Activated T-cell treated with anti-CD3 and anti-CD28 coated beads, Interleukin-2, amount 50 U/mL, for 72 hours (primary cell): ENCODE data around the gene RFPL3. TPM values are rescaled to one million over a fixed set of nuclear protein-coding genes. Genes with fewer than 3 reads are reported as not detected.
"Not testable (repeated sequence)": the region's sequence is repeated elsewhere in the genome, so short reads cannot be mapped to it uniquely, and the experiment has no call there.

Source experiments
- ATAC-seq, 2 donors: fragments of 150-1000 bp; cut with Tn5 transposase; replicated peaks in 1 of 2; 2 replicates each; pipeline ENCODE4 v1.10.0; 2021; ENCODE audit warnings: moderate library complexity in 2 of 2, mild to moderate bottlenecking in 1 of 2
- DNase-seq, 2 donors: peaks; one replicate each; pipeline ENCODE4 v3.0.0; 2021 to 2022; ENCODE audit warnings: mixed read lengths in 1 of 2
- H3K27ac Mint-ChIP-seq: one replicate; pipeline ENCODE4 v1.8.0; 2022; ENCODE audit warnings: mild to moderate bottlenecking, moderate library complexity, mixed read lengths
- H3K27me3 Mint-ChIP-seq: one replicate; pipeline ENCODE4 v1.8.0; 2022; ENCODE audit warnings: low read depth, mixed read lengths
- H3K36me3 Mint-ChIP-seq, 2 donors: one replicate each; pipeline ENCODE4 v1.8.0; 2022; ENCODE audit warnings: mixed read lengths in 2 of 2, mild to moderate bottlenecking in 1 of 2; ENCODE audit not compliant: insufficient read depth in 2 of 2
- H3K4me1 Mint-ChIP-seq: one replicate; pipeline ENCODE4 v1.8.0; 2022; ENCODE audit warnings: low read depth, mixed read lengths
- H3K4me3 Mint-ChIP-seq, 2 donors: one replicate each; pipeline ENCODE4 v1.8.0; 2022; ENCODE audit warnings: mild to moderate bottlenecking in 2 of 2, mixed read lengths in 2 of 2, moderate library complexity in 2 of 2
- H3K9me3 Mint-ChIP-seq, 2 donors: one replicate each; pipeline ENCODE4 v1.8.0; 2022; ENCODE audit warnings: mixed read lengths in 2 of 2
- total RNA-seq, 2 donors: library from RNA; stranded (reverse); gene quantifications; one replicate each; pipeline ENCODE4 v1.2.3, GENCODE V29; 2022

RFPL3 gene
- total RNA-seq, 2 donors from 2014 or later, result not detected

DNA sequence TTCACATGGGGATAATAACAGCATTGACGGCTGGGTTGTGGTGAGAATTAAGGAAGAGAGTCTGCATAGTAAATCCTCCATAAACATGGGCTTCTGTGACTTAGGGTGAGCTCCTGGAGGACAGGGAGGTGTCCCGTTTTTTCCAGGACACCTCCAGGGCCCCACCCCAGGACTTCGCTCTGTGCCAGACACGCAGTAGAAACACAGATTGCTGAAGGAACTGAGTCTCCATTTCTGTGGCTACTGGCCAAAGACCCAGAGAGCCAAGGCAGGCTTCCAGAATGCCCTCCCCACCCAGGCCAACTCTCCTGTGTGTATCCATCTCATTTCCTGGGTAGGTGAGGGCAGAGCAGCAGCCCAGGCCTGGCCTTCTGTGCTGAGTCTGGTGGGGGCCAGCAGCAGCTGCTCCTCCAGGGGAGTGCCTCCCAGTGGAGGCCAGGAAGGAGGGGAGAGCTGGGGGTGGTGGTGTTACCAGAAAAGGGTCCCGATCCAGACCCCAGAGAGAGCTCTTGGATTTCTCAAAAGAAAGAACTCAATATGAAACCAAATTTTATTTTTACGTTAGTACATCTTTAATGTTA lies 9.5 kb upstream of the RFPL3 start:
- no peak overlapping the region for H3K27ac Mint-ChIP-seq
- H3K4me3 Mint-ChIP-seq, result no peak overlapping the region
- ATAC-seq, result no peak
- H3K36me3 Mint-ChIP-seq, result no peaks in the 10 kb centered on the region
- H3K4me1 Mint-ChIP-seq, result no peaks in the 10 kb centered on the region
- peaks cover 21% of the 10 kb centered on the region for H3K27me3 Mint-ChIP-seq
- no peaks in the 10 kb centered on the region for H3K9me3 Mint-ChIP-seq
- no peak for DNase-seq

GRCh38 chr22:32351875-32352274 lies 5.8 kb upstream of the RFPL3 start:
- H3K4me1 Mint-ChIP-seq, H3K27ac Mint-ChIP-seq, H3K27me3 Mint-ChIP-seq, ATAC-seq, H3K36me3 Mint-ChIP-seq, H3K4me3 Mint-ChIP-seq, DNase-seq, H3K9me3 Mint-ChIP-seq: not testable (repeated sequence)

DNA sequence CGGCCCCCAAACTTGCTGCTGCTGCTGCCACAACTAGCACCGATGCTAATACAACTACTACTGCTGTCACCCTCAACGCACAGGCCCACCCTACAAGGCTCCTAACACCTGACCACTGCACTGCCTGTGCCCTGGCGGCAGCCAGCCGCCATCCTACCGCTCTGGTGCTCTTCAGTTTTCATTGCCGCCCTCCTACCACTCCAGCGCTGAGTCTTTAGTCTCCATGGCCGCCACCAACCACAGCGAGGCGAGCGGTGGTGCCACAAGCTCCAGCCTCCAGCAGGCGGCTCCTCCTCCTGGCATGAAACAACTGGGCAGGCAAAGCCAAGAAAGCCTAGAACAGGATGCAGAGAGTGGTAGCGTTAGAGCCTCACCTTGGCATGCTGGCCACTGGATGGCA lies 5.0 kb upstream of the RFPL3 start:
- Mint-ChIP-seq H3K4me1 (no peaks in the 10 kb centered on the region), H3K9me3 (no peaks in the 10 kb centered on the region), H3K27ac (no peak overlapping the region), H3K4me3 (no peak overlapping the region), H3K27me3 (no peaks in the 10 kb centered on the region), H3K36me3 (no peaks in the 10 kb centered on the region)
- ATAC-seq (no peak), DNase-seq (no peak)

- DNase-seq (no peak), ATAC-seq (no peak)
These were observed 4.4 kb upstream of the RFPL3 start for GRCh38 chr22:32353292-32353691.

DNA sequence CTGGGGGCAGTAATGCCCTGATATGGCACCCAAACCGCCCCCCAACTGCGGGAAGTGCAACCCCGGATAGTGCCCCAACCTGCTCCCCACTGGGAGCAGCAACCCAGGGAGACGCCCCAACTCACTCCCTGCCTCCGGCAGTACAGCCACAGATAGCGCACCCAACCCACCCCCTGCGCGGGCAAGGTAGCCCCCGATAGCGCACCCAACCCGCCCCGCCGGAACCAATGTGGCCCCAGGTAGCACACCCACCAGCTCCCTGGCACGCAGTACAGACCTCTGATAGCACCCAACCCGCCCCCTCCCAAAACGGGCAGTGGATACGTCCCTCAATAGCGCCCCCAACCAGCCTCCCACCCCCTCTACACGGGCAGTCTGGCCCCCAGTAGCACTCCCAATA lies 3.8 kb upstream of the RFPL3 start:
- no peak for DNase-seq
- Mint-ChIP-seq H3K27me3 (no peaks in the 10 kb centered on the region), H3K4me3 (no peak overlapping the region)

More at GRCh38 chr22:32353292-32353691, 4.4 kb upstream of the RFPL3 start:
- Mint-ChIP-seq H3K36me3 (no peaks in the 10 kb centered on the region), H3K9me3 (no peaks in the 10 kb centered on the region), H3K27me3 (no peaks in the 10 kb centered on the region), H3K27ac (no peak overlapping the region), H3K4me1 (no peaks in the 10 kb centered on the region), H3K4me3 (no peak overlapping the region)

GRCh38 chr22:32354360-32355351 lies 3.0 kb upstream of the RFPL3 start:
- Mint-ChIP-seq H3K27me3 (no peaks in the 10 kb centered on the region), H3K27ac (no peak overlapping the region), H3K36me3 (no peaks in the 10 kb centered on the region), H3K4me3 (no peak overlapping the region), H3K9me3 (no peaks in the 10 kb centered on the region), H3K4me1 (no peaks in the 10 kb centered on the region)
- ATAC-seq, result no peak
- no peak for DNase-seq

More for the DNA sequence above, 3.8 kb upstream of the RFPL3 start:
- no peaks in the 10 kb centered on the region for H3K36me3 Mint-ChIP-seq
- H3K9me3 Mint-ChIP-seq, result no peaks in the 10 kb centered on the region
- no peak overlapping the region for H3K27ac Mint-ChIP-seq
- H3K4me1 Mint-ChIP-seq, result no peaks in the 10 kb centered on the region
- no peak for ATAC-seq

DNA sequence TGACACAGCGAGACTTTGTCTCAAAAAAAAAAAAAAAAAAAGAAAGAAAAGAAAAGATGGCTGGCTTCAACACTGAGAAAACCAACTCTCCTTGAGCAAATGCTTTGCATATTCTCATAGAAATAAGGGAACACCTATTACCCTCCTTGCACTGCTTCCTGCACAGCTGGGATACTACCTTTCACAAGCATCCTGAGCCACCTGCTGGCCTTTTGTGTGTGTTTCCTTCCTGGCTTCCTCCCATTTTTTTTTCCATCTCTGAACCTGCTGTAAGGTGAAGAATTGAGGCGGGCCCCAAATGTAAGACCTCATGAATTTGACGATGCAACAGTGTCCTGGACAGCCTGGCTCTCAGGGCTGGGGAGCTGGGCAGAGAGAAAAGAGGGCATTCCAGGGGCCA lies 1.9 kb upstream of the RFPL3 start:
- ATAC-seq (no peak), DNase-seq (no peak)

GRCh38 chr22:32360096-32360495 lies 2.4 kb downstream of the RFPL3 start:
- DNase-seq, ATAC-seq, H3K27ac Mint-ChIP-seq, H3K27me3 Mint-ChIP-seq, H3K9me3 Mint-ChIP-seq, H3K36me3 Mint-ChIP-seq, H3K4me3 Mint-ChIP-seq, H3K4me1 Mint-ChIP-seq: not testable (repeated sequence)

More for the DNA sequence above, 1.9 kb upstream of the RFPL3 start:
- H3K27me3 Mint-ChIP-seq, result no peaks in the 10 kb centered on the region
- H3K4me3 Mint-ChIP-seq, result no peak overlapping the region
- H3K9me3 Mint-ChIP-seq, result no peaks in the 10 kb centered on the region
- no peaks in the 10 kb centered on the region for H3K4me1 Mint-ChIP-seq
- H3K36me3 Mint-ChIP-seq, result no peaks in the 10 kb centered on the region
- H3K27ac Mint-ChIP-seq, result no peak overlapping the region

- Mint-ChIP-seq H3K4me1 (no peaks in the 10 kb centered on the region), H3K9me3 (no peaks in the 10 kb centered on the region), H3K27ac (no peak overlapping the region), H3K36me3 (no peaks in the 10 kb centered on the region), H3K27me3 (no peaks in the 10 kb centered on the region), H3K4me3 (no peak overlapping the region)
- ATAC-seq, result no peak
- DNase-seq, result no peak
These were observed 3.6 kb downstream of the RFPL3 start for GRCh38 chr22:32361257-32361656.

DNA sequence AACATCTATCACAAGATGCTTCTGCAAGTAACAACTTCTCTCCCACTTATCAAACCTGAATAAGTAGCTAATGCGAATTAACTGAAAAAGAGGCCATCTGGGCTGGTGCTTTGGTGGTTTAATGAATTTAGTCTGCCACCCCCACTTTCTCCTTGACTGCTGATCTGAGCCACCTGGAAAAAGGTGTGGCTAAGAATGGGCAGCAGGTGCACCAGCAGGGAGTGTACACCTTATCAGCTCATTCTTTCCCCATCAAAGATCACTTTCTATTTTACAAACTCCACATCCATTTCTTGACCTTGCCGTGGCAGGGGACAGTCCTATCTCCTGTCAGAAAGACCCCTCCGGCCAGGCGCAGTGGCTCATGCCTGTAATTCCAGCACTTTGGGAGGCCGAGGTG lies 6.5 kb downstream of the RFPL3 start:
- no peaks in the 10 kb centered on the region for H3K27me3 Mint-ChIP-seq
- H3K27ac Mint-ChIP-seq, result no peak overlapping the region
- H3K9me3 Mint-ChIP-seq, result no peaks in the 10 kb centered on the region
- no peaks in the 10 kb centered on the region for H3K4me1 Mint-ChIP-seq
- no peaks in the 10 kb centered on the region for H3K36me3 Mint-ChIP-seq
- H3K4me3 Mint-ChIP-seq, result no peak overlapping the region
- ATAC-seq (no peak), DNase-seq (no peak)

GRCh38 chr22:32375678-32376450 lies 18.2 kb downstream of the RFPL3 start:
- no peak overlapping the region for H3K27ac Mint-ChIP-seq
- no peak overlapping the region for H3K4me3 Mint-ChIP-seq
- H3K27me3 Mint-ChIP-seq, result no peaks in the 10 kb centered on the region
- no peaks in the 10 kb centered on the region for H3K36me3 Mint-ChIP-seq
- no peak for ATAC-seq
- H3K4me1 Mint-ChIP-seq, result no peaks in the 10 kb centered on the region
- no peaks in the 10 kb centered on the region for H3K9me3 Mint-ChIP-seq
- no peak for DNase-seq

DNA sequence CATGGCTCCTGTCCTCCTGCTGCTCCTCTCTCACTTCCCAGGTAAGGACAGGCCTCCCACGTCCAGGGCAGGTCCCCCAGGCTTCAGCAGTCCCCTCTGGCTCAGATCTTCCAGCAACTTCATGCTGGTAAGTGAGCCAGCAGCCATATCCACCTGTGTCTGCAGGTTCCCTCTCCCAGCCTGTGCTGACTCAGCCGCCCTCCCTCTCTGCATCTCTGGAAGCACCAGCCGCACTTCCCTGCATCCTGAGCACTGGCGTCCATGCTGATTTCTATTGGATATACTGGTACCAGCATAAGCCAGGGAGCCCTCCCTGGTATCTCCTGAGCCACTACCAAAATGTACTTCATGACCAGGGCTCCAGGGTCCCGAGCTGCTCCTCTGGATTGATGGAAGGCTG lies 19.0 kb downstream of the RFPL3 start:
- H3K4me3 Mint-ChIP-seq, result no peak overlapping the region
- no peak overlapping the region for H3K27ac Mint-ChIP-seq
- ATAC-seq (no peak), DNase-seq (no peak)
- H3K4me1 Mint-ChIP-seq, result no peaks in the 10 kb centered on the region
- H3K36me3 Mint-ChIP-seq, result no peaks in the 10 kb centered on the region
- H3K9me3 Mint-ChIP-seq, result no peaks in the 10 kb centered on the region
- H3K27me3 Mint-ChIP-seq, result no peaks in the 10 kb centered on the region

DNA sequence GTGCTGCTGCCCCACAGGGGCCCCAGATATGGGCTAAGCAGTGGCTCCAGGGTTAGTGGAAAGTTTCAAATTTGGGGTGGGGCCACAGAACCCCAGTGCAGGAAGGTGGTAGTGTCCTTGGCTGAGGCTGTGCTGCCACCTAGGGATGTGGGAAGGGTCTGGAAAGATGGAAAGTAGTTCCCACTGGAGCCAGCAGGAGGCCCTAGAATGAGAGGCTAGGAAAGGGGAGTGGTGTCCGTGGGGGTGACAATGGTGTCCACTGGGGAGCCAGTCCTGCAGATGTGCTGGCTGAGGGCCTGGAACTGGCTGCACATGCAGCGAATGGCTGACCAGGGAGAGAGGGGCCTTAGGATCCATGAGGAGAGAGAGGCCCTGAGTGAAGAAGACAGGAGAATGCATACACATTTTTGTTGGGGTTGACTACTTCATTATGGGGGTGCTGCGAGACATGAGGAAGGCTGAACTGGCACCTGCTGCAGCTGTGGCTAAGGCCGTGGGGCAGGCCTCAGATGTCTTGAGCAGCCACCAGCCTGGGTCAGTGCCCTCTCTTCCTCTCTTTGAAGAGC lies 21.1 kb downstream of the RFPL3 start:
- H3K4me3 Mint-ChIP-seq, result no peak overlapping the region
- DNase-seq (peak in 1 of 2 donors; percentile 10), ATAC-seq (peak; percentile 42 to 45)
- H3K36me3 Mint-ChIP-seq, result no peaks in the 10 kb centered on the region
- no peak overlapping the region for H3K27ac Mint-ChIP-seq
- no peaks in the 10 kb centered on the region for H3K9me3 Mint-ChIP-seq
- no peaks in the 10 kb centered on the region for H3K4me1 Mint-ChIP-seq
- H3K27me3 Mint-ChIP-seq, result no peaks in the 10 kb centered on the region
